GM12891 (cell line): Measurements from ENCODE around the gene ADM.

Source experiments
- PAX5 ChIP-seq: IDR thresholded peaks from 2 replicates; pipeline ENCODE4 v1.6.1; 2011; ENCODE audit warnings: low read length, moderate library complexity, mild to moderate bottlenecking; ENCODE audit not compliant: insufficient read depth, severe bottlenecking
- POLR2A ChIP-seq: IDR thresholded peaks from 2 replicates; pipeline ENCODE4 v1.6.1; 2011; ENCODE audit warnings: low read depth, low read length, control low read depth
- POLR2AphosphoS5 ChIP-seq: IDR thresholded peaks from 2 replicates; pipeline ENCODE4 v1.6.1; 2011; ENCODE audit warnings: low read depth, low read length, control low read depth
- SPI1 ChIP-seq: IDR thresholded peaks from 2 replicates; pipeline ENCODE4 v1.6.1; 2011; ENCODE audit warnings: low read depth, low read length, control low read depth
- TAF1 ChIP-seq: IDR thresholded peaks from 2 replicates; pipeline ENCODE4 v1.6.1; 2011; ENCODE audit warnings: low read depth, low read length, control low read depth

DNA sequence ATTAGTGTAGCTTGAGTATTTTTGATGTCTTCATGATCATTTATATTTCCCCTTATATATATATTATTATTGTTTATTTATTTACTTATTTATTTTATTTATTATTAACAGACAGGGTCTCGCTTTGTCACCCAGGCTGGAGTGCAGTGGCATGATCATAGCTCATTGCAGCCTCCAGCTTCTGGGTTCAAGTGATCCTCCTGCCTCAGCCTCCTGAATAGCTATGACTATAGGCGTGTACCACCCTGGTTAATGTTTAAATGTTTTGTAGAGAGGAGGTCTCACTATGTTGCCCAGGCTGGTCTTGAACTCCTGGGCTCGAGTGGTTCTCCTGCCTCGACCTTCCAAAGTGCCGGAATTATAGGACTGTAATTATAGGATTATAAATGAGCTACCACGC is 10.2 kb downstream of the ADM start:
- TF ChIP-seq POLR2A (no peak), POLR2AphosphoS5 (no peak), PAX5 (no peak), TAF1 (no peak), SPI1 (no peak)
